GM18519 (cell line): ENCODE results near the gene SHKBP1.
"Not testable (repeated sequence)": the region's sequence is repeated elsewhere in the genome, so short reads cannot be mapped to it uniquely, and the experiment has no call there.

Source experiments
- ATAC-seq: cut with Tn5 transposase; IDR thresholded peaks from one replicate; pipeline ENCODE4 v1.9.1; 2021; ENCODE audit warnings: mild to moderate bottlenecking, moderate library complexity; ENCODE audit not compliant: unreplicated experiment, low FRiP score

The SHKBP1 gene

GRCh38 chr19:40612831-40613689 is 36.4 kb downstream of the SHKBP1 start:
- ATAC-seq: no peak

DNA sequence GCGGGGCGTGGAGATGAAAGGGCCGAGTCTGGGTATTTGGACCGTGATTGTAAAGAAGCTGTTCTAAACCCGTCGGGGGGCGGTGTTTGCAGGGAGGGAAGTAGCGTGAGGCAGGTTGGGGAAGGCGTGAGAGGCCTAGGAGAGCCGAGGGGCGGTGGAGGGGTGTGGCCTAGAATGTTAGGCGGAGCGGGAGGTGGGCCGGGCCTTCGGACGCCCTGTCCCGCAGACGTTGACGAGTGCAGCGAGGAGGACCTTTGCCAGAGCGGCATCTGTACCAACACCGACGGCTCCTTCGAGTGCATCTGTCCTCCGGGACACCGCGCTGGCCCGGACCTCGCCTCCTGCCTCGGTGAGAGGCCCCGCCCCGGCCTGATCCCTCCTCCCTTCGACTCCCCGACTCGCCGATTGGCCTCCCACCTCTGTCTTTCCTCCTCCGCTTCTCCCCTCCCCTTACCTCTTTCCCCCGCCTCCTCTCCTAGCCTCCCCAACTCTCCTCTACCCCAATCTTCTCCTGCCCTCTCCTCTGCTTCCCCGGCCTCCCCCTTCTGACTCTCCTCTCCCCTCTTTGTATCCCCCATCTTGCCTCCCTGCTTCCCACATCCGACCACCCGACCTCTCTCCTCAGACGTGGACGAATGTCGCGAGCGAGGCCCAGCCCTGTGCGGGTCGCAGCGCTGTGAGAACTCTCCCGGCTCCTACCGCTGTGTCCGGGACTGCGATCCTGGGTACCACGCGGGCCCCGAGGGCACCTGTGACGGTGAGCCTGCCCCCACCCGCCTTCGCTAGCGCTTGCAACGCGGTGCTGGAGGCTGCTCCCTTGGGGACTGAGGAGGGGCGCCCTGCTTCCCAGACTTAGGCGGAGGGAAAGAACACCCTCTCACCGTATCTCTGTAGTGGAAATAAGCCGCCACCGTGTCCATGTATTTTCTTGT is 37.3 kb downstream of the SHKBP1 start:
- no peak for ATAC-seq

DNA sequence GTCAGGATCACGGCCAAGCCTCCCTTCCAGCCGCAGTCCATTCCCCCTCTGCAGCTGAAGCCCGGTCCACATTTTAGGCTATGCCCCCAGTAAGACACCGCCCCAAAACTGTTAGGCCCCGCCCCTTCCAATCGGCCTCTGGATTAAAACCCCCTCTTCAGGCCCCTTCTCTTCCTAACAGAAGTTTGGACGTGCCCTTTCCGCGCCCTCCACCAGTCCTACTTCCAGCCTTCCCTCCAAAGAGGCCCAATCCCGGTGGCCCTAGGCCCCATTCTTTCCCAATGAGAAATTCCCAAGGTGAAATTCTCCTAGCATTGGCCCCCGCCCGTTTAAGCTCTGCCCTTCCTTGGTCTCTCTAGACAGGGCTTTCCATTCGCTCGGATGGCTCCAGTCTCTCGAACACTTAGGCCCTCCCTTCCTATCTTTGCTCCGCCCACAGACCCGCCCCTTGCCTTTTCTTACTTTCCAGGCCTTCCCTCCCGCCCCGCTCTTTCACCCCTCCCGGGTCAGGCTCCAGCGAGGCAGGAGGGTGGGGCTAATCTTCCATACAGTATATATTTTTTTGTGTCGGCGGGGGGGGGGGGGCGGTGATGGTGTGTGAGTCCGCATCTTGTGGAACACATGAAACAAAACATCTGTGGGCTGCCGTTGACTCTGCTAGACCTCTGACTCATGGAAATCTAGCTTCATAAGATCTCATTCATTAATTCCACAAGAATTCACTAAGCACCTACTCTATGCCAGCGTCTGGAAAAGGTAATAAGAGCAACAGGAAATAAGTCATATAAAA is 38.1 kb downstream of the SHKBP1 start:
- no peak for ATAC-seq

GRCh38 chr19:40616178-40616577 is 39.5 kb downstream of the SHKBP1 start:
- ATAC-seq: no peak

DNA sequence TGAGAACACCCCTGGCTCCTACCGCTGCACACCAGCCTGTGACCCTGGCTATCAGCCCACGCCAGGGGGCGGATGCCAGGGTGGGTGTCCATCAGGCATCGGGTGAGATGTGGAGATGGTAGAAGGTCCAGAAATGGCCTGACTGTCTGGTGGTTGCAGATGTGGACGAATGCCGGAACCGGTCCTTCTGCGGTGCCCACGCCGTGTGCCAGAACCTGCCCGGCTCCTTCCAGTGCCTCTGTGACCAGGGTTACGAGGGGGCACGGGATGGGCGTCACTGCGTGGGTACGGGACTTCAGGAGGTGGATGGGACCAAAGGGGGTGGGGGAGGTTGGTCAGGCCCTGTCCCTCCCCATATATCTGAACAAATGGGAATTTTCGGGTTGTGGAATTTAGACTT is 40.3 kb downstream of the SHKBP1 start:
- ATAC-seq: no peak

DNA sequence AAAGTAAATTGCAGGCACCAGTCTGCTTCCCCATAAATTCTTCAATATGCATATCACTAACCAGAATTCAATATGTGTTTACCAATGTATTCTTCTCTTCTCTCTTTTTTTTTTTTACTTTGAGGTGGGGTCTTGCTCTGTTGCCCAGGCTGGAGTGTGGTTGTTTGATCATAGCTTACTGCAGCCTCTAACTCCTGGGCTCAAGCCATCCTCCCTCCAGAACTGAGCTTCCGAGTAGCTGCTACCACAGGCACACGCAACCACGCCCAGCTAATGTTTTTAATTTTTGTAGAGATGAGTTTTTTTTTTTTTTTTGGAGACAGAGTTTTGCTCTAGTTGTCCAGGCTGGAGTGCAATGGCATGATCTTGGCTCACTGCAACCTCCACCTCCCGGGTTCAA is 41.3 kb downstream of the SHKBP1 start:
- ATAC-seq: no peak

DNA sequence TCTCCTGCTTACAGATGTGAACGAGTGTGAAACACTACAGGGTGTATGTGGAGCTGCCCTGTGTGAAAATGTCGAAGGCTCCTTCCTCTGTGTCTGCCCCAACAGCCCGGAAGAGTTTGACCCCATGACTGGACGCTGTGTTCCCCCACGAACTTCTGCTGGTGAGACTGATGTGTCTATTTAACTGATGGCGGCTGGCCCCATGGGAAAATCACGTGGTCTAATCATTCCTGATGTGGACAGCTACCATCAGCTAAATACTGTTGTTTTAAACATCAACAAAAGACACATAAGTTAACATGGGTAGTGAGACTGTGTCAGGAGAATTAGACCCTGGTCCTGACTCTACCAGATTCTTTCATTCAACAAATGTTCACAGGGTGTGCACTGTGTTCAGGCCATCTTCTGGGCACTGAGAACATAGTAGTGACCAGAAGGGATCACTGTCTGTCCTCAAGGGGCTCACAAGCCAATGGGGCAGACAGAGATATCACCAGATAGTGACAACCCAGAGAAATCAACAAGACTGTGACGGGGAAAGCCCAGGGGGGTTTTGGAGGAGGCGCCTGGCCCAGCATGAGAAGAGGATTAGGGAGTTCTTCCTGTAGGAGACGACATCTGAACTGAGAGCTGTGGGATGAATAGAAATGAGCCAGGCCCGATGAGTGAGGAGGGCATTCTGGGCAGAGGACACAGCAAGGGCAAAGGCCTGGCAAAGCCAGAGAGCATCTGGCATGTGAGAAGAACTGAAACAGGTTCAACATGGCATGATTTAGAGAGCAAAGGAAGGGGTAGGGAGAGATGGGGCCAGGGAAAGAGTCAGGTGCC is 42.9 kb downstream of the SHKBP1 start:
- ATAC-seq: no peak

DNA sequence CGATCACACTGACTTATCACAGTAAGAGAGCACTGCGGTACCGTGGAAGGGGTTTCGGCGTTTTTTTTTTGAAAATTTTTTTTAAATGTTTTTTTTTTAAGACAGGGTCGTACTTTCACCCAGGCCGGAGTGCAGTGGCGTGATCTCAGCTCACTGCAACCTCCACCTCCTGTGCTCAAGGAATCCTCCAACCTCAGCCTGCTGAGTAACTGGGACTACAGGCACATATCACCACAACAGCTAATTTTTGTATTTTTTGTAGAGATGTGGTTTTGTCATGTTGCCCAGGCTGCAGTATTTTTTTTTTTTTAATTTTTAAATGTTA is 43.5 kb downstream of the SHKBP1 start:
- no peak for ATAC-seq

- no peak for ATAC-seq
Measured at GRCh38 chr19:40621283-40621682, 44.6 kb downstream of the SHKBP1 start.

DNA sequence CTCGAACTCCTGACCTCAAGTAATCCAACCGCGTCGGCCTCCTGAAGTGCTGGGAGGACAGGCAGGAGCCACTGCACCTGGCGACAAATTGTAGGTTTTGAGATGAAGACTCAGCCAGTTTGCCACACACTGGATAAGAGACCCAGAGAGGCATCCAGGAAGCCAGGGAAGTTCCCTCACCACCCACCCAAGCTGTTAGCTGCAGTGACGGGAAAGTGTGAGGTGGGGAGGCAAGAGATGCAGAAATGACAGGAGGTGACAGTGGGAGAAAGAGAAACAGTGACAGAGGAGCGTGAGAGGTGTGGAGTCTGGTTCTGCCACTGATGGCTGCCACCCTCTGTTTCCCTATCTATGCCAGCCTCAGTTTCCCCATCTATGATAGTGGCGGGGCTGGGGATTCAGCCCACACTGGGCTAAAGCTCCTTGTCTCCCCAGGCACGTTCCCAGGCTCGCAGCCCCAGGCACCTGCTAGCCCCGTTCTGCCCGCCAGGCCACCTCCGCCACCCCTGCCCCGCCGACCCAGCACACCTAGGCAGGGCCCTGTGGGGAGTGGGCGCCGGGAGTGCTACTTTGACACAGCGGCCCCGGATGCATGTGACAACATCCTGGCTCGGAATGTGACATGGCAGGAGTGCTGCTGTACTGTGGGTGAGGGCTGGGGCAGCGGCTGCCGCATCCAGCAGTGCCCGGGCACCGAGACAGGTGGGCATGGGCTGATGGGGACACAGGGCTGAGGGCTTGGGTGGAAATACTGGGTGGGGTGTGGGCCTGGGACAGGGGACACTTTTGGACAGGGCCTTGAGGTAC is 45.5 kb downstream of the SHKBP1 start:
- ATAC-seq: no peak

DNA sequence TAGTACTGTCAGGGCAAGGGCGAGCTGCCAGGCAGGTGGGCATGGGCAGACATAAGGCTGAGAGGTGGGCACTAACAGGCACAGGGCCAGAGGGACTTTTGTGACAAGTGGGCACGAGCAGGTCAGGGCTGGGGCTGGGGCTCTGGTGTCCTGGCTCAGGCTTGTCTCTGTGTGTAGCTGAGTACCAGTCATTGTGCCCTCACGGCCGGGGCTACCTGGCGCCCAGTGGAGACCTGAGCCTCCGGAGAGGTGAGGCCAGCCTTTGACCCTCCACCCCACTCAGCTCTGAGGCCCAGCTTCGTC is 46.1 kb downstream of the SHKBP1 start:
- no peak for ATAC-seq

DNA sequence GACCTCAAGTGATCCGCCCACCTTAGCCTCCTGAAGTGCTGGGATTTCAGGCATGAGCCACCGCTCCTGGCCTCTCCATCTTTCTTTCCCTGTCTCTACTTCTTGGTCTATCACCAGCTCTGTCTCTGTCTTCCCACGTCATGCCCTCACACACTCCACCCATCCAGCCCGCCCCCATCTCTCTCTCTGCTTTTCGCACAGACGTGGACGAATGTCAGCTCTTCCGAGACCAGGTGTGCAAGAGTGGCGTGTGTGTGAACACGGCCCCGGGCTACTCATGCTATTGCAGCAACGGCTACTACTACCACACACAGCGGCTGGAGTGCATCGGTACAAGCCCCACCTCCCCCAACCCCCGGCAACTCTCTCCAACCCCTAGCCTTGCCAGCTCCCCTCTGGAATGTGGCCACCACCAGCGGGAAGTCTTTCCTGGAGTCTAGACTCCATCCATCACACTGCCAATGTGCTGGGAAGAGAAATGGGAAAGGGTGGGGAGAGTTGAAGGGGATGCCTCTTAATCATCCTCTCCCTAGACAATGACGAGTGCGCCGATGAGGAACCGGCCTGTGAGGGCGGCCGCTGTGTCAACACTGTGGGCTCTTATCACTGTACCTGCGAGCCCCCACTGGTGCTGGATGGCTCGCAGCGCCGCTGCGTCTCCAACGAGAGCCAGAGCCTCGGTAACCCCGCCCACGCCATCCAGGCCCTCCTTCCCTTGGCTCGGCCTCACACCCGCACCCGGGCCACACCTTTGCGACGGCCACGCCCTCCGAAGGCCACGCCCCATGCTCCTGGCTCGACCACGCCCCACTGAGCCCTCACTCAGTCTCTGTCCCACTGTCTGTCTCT is 47.0 kb downstream of the SHKBP1 start:
- no peak for ATAC-seq

GRCh38 chr19:40624369-40625153 is 47.9 kb downstream of the SHKBP1 start:
- not testable (repeated sequence) for ATAC-seq

GRCh38 chr19:40625406-40626120 is 48.9 kb downstream of the SHKBP1 start:
- no peak for ATAC-seq

DNA sequence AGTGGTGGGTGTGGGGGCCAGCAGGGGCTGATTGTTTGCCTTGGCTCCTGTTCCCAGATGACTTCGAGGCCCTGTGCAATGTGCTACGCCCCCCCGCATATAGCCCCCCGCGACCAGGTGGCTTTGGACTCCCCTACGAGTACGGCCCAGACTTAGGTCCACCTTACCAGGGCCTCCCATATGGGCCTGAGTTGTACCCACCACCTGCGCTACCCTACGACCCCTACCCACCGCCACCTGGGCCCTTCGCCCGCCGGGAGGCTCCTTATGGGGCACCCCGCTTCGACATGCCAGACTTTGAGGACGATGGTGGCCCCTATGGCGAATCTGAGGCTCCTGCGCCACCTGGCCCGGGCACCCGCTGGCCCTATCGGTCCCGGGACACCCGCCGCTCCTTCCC is 50.2 kb downstream of the SHKBP1 start:
- ATAC-seq: no peak

GRCh38 chr19:40627486-40628279 is 51.0 kb downstream of the SHKBP1 start:
- no peak for ATAC-seq
